GM19023 (cell line): ENCODE measurements around the gene CTF1.

ENCODE experiments used
- ATAC-seq: cut with Tn5 transposase; IDR thresholded peaks from one replicate; pipeline ENCODE4 v1.9.1; 2021; ENCODE audit warnings: mild to moderate bottlenecking, moderate library complexity; ENCODE audit not compliant: unreplicated experiment

The CTF1 gene

DNA sequence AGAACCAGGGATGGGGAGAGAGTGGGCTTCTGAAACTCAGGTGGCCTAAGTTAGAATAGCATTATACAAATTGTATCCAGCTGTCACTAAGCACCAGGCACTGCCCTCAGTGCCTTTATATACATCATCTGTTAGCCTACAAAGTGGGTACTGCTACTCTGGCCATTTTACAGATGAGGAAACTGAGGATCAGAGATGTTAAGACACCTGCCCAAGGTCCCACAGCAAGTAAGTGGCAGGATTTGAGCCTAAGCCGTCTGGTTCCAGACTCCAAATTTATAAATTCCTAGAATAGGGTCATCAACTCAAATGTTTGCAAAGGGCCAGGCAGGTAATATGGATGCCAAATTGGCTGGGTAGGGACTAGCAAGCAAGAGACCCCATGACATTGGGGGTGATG is 54.8 kb downstream of the CTF1 start:
- ATAC-seq = no peak

- ATAC-seq = no peak
These were observed 55.3 kb downstream of the CTF1 start for GRCh38 chr16:30951750-30952149.

- ATAC-seq = no peak
These were observed 56.7 kb downstream of the CTF1 start for GRCh38 chr16:30953111-30953510.
